ENCODE measurements around the gene C5orf34.
A peak's percentile ranks its signal among the peaks of the same experiment; 100 is the strongest.
"Not testable (repeated sequence)": the region's sequence is repeated elsewhere in the genome, so short reads cannot be mapped to it uniquely, and the experiment has no call there.

Gene C5orf34

DNA sequence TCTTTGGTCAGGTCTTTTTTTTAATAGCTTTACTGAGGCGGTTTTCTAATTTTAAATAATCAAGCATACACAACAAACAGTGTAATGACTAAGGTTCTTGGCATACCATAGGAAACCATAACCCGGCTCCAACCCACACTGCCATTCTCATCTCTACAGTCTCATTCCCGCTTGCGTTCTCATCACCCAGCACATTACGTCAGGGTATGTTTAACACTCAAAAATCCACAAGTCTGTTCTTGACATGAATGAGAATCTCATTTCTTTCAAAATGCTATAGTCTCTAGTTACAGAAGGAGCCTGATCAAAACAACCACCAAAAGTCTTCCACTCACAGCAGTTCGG is 505 bp downstream of the C5orf34 start:
- DNase-seq: peak; percentile 58 to 61

- no peak for DNase-seq
Measured at GRCh38 chr5:43514025-43514424, 923 bp downstream of the C5orf34 start.

DNA sequence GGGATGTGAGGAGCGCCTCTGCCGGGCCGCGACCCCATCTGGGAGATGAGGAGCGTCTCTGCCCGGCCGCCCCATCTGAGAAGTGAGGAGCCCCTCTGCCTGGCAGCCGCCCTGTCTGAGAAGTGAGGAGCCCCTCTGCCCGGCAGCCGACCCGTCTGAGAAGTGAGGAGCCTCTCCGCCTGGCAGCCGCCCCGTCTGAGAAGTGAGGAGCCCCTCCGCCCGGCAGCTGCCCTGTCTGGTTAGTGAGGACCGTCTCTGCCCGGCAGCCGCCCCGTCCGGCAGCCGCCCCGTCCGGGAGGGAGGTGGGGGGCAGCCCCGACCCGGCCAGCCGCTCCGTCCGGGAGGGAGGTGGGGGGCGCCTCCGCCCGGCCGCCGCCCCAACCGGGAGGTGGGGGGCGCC is 3.9 kb downstream of the C5orf34 start:
- not testable (repeated sequence) for DNase-seq

- DNase-seq: no peak
Measured at GRCh38 chr5:43498581-43498980, 16.4 kb downstream of the C5orf34 start.

DNA sequence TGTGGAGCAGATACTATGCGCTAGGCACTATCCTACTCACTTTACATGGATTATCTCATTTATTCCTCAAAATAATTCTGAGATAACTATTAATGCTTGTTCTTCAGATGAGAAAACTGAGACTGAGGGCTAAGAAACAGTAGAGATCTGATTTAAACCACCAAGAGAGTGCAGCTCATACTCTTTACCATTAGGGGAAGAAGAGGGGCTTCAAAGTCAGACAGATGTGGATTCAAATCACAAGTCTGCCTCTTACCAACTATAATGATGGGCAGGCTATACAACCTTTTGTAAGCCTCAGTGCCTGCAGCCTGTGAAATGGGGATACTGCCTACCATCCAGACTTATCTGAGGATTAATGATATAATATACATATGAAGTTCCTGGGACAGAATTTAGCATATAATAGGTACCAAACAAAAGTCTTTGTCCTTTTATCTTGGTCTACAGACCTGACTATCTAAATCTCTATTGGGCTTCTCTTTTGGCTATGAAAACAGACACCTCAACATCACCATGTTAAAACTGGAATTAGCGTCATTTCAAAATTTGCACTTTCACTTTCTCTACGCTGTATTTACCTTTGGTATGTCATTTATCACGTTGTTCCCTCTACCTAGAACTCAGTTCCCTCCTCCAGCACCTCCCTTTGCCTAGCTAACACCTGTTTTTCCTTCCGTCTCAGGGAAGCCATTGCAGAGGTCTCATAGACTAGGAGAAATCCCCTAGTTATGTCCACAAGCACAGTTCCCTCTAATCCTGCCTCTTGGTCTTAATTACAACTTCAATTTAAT is 17.4 kb downstream of the C5orf34 start:
- DNase-seq: no peak

GRCh38 chr5:43491326-43491725 is 23.6 kb downstream of the C5orf34 start:
- no peak for DNase-seq

DNA sequence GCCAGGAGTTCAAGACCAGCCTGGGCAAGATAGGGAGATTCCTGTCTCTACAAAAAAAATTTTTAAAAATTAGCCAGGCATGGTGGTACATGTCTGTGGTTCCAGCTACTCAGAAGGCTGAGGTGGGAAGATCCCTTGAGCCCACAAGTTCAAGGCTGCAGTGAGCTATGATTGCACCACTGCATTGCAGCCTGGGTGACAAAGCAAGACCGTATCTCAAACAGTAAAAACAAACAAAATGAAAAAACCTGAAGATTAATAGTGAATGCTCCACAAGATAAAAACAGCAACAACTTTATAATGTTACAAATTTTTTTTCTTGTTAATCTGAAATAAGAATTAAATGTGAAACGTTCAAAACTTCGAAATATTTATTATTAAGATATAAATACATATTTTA is 28.6 kb downstream of the C5orf34 start:
- no peak for DNase-seq

DNA sequence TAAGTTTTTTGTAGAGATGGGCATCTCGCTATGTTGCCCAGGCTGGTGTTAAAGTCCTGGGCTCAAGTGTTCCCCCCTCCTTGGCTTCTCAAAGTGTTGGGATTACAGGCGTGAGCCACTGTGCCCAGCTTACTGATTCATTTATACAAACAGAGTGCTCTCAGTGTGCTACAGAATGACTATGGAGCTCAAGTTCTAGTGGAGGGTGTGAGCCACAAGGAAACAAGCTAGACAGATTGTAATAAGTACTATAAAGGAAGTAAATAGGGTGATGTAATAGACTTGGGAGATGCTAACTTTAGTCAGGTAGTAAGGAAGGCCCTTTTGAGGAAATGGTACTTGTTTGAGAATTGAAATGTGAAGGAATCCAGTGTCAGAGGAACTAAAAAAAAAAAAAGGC is 29.5 kb downstream of the C5orf34 start:
- DNase-seq: no peak

- peak; percentile 88 to 90 for DNase-seq
Measured at GRCh38 chr5:43484106-43484849, 30.7 kb downstream of the C5orf34 start.

DNA sequence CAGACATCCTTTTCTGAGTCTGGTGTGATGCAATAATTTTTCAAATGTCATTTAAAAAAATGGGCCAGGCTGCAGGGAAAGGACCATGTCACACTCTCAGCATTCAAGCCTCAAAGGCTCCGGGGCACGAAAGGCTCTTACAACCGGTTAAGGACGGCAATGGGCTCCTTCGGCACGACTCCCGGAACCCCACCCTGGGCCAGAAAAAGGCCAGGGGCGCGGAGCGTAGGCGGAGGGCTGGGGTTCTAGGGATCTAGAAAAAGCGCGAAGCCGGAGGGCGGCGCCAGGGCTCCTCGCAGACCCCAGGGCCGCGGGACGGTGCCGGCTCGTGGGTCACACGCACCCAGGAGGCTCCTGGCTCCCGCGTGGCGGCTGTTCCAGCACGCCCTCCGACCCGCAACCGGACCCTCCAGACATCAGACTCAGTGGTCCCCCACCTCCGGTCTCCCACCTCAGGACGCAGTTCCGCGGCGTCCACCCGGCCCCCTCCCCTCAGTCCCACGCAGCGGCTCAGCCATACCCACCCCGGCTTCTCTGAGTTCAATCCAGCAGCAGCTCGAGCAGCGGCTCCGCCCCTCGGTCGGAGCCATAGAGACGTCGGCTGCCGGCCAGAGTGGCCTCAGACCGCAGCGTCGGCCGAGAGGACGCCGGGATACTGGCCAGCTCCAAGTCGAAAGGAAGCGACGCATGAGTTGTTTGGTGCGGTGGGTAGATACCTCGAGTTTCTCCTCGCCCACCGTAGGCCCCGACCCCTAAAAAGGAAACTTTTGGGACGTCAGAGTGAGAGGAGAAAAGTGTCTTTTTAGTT is 31.4 kb downstream of the C5orf34 start, which contains the start of gene TMEM267:
TSS of gene TMEM267 (minus strand) at position 568 of the 808 bp plus-strand sequence. CDS start 29,896 bp downstream, outside the sequence.
- DNase-seq: peak; percentile 91 to 98

GRCh38 chr5:43482490-43483297 is 32.3 kb downstream of the C5orf34 start:
- DNase-seq: no peak

DNA sequence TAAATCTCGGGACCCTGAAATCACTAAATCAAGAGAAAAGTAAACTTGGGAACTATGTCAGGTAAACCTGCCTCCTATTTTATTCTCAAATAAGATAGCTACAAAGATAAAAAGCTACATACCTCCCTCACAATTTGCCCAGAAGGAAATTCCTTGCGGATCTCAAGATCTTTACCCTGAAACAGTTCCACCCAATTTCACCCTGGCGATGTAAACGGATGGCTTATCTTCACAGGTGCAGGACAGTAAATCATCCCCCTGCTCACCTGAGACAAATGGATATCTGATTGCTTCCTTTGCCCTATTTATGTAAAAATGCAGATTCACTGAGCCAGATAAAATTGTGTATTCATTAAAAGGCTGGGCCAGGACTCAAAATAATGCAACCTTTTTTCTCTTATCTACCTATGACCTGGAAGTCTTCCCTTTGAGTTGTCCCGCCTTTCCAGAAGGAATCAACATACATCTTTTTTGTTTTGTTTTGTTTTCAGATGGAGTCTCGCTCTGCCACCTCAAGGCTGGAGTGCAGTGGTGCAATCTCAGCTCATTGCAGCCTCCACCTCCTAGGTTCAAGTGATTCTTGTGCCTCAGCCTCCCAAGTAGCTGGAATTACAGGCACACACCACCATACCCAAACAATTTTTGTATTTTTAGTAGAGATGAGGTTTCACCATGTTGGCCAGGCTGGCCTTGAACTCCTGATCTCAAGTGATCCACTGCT is 45.1 kb downstream of the C5orf34 start:
- no peak for DNase-seq

DNA sequence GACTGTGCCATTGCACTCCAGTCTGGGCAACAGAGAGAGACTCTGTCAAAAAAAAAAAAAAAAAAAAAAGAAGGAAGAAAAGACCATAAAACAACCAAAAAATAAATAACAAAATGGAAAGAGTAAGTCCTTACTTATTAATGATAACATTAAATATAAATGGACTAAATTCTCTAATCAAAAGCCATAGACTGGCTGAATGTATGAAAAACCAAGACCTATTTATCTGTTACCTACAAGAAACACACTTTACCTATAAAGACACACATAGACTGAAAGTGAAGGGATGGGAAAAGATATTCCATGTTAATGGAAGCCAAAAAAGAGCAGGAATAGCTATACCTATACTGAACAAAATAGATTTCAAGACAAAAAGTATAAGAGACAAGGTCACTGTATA is 47.8 kb downstream of the C5orf34 start:
- no peak for DNase-seq

DNA sequence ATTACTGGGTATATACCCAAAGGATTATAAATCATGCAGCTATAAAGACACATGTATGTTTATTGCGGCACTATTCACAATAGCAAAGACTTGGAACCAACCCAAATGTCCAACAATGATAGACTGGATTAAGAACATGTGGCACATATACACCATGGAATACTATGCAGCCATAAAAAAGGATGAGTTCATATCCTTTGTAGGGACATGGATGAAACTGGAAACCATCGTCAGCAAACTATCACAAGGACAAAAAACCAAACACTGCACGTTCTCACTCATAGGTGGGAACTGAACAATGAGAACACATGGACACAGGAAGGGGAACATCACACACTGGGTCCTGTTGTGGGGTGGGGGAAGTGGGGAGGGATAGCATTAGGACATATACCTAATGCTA is 49.5 kb downstream of the C5orf34 start:
- not testable (repeated sequence) for DNase-seq

- DNase-seq: no peak
Measured at GRCh38 chr5:43461066-43461465, 53.9 kb downstream of the C5orf34 start.

- DNase-seq: no peak
Measured at GRCh38 chr5:43456556-43456955, 58.4 kb downstream of the C5orf34 start.

- not testable (repeated sequence) for DNase-seq
Measured at GRCh38 chr5:43441575-43441974, 73.4 kb downstream of the C5orf34 start.

DNA sequence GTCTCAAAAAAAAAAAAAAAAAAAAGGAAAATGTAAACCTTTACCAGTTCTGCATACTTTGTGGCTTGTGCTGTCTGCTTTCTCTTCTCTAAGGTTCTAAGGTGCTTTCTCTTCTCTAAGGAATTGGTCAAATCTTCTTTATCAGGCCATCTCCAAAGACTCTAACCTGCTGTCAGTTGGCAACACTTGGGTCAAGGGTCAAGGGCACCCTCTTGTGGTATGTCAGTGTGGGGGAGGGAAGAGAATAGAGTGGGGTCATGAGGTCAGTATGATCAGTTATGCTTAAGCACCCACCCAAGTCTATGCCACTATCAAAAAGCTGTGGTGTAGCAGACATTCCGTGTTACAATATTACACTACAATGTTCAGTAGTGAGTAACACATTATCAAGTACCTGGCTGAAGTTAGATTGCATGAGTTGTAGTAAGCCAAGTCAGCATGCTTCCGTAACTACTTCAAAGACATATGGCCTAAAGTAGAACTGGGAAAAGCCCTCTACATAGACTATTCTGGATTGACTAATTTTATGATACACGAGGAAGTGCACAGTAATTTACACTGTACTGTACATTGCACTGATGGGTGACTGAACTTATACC is 77.8 kb downstream of the C5orf34 start:
- DNase-seq: no peak
